Stimulated activated CD4-positive, alpha-beta T cell treated with anti-CD3 and anti-CD28 coated beads, TNF-alpha, amount 100 ng/mL, for 48 hours (primary cell): ENCODE measurements around the gene CCDC12.

Experiments
- DNase-seq, 3 donors: peaks; one replicate each; pipeline ENCODE4 v3.0.0-alpha.2; 2020; ENCODE audit warnings: low read depth in 3 of 3

The CCDC12 gene

DNA sequence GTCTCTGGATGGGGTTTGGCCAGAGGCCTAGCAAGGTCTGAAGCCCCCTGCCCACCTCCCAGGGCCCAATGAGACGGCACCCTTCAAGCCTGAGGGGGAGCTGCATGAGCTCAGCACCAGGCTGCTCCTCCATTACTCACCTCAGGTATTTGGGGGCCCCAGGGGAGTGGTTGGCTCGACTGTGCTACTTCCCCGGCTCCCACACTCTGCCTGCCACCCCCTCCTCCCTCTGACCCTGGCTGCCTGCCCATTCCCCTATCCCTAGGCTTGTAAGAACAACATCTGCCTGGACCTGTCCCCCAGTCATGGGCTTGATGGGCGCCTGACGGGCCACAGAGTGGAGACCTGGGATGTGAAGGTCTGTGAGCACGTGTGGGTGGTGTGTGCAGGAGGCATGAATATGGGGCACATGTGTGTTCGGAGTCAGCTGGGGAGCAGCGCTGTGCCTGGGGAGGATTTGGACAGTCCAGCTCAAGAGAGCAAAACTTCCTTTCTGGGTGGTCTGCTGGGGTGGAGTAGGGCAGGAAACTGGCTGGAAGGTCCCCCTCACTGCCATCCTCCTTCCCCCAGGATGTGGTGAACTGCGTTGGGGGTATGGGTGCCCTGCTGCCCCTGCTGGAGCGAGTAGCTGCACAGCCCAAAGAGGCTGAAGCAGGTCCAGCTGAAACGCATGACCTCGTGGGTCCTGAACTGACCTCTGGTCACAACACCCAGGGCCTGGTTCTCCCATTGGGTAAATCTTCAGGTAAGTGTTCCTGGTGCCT is 20.3 kb upstream of the CCDC12 start:
- no peak for DNase-seq

DNA sequence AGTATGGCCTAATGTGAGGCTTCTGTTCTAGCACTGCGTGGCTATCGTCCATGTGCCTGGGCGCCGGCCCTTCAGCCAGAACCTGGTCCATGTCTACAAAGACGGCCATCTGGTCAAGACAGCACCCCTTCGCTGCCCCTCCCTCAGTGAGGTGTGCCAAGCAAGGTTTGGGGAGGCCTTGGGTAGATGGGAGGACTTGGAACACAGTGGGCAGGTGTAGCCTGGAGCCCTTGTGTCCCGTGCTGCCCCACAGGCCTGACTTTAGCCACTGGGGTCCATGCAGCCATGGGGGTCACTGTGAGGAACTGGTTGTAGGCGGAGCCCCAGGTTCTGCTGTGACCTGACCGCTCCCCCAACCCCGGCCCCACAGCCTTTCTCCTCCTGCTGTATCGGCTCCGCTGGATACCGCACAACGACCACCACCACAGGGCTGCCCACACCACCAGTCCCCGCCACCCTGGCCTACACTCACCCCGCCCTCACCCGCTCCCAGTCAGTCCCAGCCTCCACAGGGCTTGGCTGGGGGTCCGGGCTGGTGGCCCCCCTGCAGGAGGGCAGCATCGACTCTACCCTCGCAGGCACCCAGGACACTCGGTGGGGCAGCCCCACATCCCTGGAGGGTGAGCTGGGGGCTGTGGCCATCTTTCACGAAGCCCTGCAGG is 19.5 kb upstream of the CCDC12 start:
- no peak for DNase-seq

DNA sequence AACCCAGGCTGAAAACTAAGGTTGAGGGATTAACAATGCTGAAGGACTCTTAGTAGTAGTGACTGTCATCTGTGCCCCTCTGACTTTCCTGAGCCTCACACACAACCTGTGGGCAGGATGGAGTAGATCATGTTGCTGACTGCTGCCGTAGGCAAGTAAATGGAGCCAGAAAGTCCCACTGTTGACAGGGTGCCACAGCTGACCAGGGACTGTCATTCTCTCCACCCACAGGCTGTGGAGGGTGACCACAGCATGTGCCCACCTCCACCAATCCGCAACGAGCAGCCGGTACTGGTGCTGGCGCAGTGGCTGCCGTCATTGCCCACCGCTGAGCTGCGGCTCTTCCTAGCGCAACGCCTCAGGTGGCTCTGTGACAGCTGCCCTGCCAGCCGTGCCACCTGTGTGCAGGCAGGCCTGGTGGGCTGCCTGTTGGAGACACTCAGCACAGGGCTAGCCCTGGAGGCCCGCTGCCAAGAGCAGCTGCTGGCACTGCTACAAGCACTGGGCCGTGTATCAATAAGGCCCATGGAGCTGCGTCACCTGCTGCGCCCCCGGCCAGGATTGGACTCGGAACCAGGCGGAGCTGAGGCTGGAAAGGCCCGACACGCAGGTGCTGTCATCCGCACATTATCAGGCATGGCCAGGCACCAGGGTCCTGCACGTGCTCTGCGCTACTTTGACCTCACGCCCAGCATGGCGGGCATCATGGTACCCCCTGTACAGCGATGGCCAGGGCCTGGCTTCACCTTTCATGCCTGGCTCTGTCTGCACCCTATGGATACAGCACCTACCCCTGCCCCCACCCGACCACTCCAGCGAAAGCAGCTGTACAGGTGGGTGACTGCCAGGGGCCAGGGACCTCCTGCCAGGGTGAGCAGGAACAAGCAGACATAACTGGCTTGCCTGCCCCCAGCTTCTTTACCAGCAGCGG is 18.5 kb upstream of the CCDC12 start:
- no peak for DNase-seq

DNA sequence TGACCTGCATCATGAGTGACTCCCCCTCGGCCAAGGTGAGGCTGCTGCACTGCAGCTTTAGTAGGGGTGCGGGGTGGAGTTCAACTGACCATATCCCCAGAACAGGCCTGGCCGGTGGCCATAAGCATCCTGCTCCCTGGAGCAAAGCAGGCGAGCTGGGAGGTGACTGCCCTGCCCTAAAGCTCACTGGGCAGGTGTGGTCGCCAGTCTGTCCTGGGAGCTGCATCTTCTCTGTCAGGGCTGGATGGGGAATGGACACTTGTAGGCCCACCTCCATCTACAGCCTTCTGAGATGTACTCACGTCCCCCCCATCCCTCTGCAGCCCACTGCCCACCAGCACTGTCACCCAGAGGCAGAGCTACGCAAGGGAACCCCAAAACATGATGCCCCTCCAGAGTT is 17.4 kb upstream of the CCDC12 start:
- no peak for DNase-seq

DNA sequence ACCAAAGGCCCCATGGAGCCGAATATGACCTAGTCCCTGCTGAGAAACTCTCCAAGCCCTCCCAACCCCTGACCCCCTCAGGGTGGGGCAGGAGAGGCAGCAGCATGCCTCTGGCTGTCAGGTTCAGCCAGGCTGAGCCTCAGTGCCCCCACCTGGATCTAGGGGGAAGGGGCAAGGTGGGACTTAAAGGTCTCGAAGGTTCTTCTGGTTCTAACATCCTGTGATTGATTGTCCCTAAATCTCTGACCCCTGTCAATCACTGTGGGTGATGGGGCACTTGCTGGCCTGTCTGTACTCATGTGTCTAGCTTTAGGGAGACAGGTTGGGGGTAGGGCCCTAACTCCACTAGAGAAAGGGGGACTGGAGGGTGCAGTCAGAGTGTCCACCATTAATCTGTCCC is 16.7 kb upstream of the CCDC12 start:
- DNase-seq, result no peak

DNA sequence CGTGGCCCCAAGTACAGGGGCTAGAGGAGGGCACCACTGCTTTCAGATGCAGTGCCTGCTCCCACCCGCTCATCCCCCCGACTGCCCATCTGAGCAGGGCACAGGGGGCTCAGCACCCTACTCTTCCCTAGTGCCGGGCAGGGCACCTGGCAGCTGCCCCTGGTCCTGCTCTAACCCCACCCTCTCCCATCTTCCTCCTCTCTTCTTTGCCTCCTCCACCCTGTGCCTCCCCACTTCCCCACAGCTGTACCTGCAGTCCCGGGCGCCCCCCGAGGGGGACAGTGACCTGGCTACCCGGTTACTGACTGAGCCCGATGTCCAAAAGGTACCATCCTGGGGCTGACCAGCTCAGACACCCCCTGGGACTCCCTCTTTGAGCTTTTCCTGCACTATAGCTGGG is 15.7 kb upstream of the CCDC12 start:
- no peak for DNase-seq

DNA sequence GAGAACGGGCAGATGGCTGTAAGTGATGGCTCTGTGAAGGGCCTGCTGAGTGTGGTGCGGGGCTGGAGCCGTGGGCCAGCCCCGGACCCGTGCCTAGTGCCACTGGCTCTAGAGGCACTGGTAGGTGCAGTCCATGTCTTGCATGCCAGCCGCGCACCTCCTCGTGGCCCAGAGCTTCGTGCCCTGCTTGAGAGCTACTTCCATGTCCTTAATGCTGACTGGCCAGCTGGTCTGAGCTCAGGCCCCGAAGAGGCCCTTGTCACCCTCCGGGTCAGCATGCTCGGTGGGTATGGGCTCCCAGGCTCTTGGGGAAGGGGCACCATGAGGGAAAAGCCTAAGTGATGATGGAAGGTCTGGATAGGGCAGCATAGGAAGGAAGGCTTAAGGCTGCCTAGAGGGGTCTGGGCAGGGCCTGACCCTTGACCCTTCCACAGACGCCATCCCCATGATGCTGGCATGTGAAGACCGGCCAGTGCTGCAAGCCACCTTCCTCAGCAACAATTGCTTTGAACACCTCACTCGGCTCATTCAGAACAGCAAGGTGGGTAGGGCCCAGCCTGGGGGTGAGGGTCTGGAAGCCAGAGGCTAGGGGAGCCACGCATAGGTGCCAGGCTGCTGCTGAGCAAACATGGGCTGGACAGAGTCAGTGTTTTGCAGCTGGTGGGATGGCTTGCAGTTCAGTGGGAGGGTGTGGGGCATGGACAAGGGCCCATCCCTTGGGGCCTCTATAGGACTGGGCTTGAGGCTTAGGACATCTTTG is 15.0 kb upstream of the CCDC12 start:
- DNase-seq, result no peak

DNA sequence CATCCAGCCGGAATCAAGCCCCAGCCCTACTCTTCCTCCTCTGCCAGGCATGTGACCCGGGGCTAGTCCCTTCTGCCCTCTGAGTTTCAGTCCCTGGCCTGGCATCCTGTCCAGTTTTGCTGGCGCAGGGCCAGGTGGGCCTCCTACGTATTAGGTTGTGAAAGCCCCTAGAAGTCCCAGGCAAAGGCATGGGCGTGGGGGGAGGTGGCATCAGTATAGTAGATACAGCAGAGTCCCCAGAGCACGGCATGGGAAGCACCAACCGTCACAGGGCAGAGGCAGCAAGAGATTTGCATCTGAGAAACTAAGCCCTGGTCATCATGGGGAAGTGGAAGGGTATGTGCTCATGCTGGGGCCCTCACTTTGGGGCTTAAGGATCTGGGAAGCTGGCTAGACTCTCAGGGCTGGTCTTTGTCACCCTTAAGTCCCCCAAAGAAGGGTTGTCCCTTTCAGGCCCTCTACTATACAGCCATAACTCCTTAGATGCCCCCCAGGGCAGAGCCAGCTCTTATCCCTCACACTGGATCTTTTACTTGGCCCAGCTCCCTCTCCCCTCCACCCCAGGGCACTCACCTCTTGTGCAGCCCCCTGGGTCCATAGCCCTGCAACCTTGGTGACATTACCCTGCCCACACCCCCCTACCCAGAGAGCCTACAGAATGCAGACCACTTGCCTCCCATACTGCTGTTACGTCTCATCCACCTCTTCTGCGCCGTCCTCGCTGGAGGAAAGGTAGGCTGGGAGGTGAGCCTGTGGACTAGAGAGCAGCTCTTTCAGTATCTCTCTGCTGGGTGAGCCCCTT is 14.2 kb upstream of the CCDC12 start:
- DNase-seq, result no peak

DNA sequence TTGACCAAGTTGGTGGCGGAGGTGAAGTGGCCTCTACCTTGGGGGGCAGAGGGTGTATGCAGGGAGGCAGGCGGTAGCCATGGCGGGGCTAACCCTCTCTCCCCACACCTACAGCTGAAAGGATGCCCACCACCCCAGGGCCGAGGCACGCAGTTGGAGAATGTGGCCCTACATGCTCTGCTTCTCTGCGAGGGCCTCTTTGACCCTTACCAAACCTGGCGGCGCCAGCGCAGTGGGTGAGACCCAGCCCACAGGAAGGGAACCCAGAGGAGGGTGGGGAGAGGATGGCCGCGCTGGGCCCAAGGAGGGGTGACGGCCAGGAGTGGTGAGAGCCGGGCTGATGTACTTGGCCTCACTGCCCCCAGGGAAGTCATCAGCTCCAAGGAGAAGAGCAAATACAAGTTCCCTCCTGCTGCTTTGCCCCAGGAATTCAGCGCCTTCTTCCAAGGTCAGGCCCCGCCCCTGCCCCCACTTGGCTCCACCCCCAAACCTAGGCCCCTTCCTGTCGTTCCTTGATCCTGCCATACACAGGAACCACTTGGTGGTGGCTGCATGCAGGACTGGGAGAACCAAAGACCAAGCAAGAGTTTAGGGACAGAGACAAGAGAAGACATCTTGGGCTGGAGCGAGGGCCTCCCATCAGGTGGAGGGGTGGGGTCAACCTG is 12.7 kb upstream of the CCDC12 start:
- no peak for DNase-seq

DNA sequence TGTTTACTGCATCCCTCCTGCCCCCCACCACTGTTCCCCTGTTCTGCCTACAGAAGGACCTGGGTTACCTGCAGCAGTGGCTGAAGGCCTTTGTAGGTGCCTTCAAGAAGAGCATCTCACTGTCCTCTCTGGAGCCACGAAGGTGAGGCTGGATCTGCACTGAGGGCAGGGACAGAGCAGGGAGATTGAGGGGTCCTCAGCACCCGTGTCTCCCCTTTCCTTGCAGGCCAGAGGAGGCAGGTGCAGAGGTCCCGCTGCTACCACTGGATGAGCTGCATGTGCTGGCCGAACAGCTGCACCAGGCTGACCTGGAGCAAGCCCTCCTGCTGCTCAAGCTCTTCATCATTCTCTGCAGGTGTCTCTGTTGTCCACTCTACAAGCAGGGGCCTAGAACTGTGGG is 12.1 kb upstream of the CCDC12 start:
- DNase-seq, result no peak

DNA sequence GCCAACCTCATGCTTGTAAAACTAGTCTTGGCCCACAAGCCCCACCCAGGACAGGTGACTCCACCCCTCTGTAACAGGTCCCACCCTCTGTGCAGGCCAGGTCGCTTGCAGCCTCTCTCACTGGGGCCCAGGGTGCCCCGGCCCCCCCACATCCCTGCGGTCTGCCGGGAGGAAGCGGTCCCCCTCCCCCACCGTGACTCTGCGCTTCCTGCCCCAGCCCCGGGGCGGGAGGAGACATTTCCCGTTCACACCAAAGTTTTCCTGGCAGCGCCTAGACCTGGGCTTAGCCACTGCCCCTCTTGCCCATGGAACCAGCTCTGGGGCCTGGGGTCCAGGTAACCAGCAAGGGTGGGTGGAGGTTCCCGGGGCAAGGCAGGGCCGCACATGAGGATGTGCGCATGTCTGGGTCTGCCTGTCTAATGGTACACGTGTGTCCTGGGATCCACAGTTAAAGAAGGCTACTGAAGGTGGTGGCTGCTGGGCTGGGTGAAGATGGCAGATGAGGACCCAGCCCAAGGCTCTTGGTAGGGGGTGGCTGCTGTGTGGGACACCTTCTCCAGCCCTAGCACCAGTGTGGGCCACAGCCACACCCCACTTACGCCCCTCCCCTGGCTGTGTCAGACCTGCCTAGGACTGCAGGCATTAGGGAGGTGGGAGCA is 11.3 kb upstream of the CCDC12 start:
- peak; percentile 62 to 87 (median 79) for DNase-seq

DNA sequence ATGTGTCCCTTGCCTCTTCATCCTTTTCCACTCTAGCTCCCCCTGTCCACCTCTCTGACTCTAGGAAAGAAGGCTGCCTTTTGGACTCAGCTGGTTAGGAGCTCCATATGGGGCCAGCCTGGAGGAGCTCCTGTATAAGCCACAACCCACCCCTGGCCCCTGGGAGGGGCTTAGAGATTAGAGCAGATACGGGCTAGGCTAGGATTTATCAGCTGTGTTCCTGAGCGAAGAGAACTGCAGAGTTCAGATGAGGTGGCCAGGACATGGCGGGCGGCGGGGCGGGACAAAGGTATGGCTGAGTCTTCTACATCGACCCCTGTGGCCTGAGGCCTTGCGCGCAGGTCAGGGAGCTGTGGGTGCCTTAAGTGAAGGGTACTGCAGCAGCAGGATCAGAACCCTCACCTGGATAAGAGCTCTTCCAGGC is 10.8 kb upstream of the CCDC12 start:
- DNase-seq, result no peak

DNA sequence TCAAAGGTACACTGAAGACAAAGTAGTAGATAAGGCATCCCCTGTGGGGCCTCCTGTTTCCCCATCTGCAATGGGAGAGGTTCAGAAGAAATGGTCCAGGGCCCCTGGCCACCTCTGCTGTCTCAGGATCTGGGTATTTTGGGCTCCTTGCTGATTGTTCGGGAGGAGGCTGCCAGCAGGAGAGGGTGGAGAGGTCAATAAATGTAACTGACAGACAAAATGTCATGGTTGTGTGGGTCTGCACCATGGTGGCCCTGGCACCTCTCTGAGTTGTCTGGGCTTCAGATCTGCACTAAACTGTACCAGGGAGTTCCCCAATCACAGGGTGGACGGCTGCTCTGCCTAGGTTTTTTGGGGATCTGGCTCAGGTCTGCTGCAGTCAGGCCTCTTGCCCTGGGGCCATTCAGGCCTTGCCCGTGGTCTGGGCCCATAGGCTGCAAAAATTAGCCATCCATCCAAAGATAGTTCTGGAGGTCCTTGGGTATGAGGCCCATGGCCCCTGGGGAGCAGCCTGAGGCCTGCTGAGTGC is 10.3 kb upstream of the CCDC12 start:
- DNase-seq, result no peak

DNA sequence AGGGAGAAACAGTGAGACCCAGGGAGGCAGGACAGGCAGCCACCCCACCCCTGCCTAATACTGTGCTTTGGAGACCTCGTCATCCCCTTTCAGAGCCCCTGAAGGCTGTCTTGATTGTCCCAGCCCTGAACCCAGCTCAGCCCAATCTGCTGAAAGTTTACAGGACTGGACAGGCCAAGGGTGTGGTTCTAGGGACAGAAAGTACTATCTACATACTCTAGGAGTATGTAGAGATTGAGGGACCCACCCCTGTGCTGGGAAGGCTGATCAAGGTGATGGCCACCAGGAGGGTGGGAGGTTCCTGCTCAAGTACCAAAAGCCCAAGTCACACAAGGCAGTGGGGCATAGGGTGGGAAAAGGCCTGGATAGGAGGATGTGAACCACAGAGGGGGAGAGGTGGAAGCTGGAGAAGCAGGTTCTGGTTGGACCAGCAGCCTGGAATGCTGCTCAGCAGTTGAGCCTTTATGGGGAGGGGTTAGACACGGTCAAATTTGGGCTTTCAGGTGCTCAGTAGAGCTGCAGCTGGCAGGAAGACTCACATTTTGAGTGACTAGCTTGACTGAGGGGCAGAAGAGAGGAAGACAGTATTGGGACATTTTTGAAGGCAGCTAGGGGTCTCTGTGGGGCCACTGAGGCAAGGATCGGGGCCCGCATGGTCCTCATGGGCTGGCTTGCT is 9.6 kb upstream of the CCDC12 start:
- DNase-seq, result no peak

DNA sequence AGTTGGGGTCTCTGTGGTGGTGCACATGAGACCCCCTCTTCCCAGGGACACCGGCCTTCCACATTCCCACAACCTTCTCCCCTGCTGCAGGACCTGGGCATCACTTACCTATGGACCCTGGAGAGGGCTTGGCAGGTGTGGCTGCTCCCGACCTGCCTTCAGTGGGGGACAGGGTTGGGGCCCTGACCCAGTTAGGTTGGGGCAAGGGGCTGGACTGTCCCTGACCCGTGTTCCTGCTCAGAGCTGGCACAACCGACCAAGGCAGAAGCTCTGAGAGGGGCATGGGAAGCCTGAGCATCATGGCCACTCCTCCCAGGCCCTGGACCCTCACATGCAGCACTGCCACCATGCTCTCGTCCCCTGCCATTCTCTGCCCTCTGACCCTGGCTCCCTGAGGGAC is 9.0 kb upstream of the CCDC12 start:
- no peak for DNase-seq

DNA sequence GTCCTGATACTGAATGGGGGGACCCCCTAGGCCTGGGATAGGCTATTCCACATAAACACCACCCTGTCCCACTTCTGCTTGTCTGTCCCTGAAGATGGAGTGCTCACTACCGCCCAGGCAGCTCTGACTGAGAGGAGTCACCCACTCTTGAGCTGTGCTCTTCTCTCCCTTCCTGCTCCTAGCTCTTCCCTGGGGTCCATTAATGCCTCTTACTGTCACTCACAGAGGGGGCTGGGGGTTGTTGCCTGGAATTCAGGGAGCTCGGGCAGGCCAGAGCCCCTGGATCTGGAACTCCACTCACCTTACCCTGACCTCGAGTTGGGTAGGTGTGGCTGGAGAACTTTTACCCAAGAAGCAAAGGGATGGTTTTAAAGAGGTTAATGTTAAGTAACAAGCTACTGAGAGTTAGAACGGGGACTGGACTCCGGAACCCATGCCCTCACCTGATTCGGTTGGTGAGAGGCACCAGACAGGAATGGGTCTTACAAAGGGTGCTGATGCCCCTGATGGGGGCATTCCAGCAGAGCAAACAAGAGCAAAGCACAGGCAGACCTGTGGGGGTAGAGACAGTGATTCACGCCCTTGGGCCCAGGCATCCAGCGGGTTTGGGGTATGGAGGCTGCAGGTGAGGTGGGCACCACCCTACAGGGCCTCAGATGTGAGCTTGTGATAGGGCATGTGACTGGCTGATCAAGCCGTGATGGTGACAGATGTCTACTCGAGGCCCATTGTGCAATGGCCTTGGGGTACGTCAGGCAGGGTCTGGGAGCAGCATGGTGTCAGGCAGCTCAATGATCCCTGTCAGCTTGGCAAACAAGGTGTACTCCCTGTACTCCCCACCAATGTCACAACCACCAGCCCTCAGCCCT is 8.3 kb upstream of the CCDC12 start:
- no peak for DNase-seq

DNA sequence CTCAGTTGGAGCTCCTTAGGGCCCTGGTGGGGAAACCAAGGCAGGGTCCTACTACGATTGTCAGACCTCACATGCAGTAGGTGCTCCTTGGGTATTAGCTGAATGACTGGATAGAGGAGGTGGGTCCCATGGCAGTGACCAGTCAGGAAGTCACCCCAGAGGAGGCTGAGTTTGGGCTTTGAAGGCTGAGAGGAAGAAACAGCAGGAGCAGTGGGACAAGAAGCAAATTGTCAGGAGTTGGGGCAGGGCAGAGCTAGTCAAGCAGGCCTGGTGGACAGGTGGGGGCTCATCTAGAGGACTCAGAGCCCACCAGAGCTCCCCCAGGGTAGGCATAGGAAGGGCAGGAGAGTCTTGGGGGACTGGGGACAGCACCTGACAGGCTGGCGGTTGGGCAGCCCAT is 6.0 kb upstream of the CCDC12 start:
- DNase-seq, result no peak

DNA sequence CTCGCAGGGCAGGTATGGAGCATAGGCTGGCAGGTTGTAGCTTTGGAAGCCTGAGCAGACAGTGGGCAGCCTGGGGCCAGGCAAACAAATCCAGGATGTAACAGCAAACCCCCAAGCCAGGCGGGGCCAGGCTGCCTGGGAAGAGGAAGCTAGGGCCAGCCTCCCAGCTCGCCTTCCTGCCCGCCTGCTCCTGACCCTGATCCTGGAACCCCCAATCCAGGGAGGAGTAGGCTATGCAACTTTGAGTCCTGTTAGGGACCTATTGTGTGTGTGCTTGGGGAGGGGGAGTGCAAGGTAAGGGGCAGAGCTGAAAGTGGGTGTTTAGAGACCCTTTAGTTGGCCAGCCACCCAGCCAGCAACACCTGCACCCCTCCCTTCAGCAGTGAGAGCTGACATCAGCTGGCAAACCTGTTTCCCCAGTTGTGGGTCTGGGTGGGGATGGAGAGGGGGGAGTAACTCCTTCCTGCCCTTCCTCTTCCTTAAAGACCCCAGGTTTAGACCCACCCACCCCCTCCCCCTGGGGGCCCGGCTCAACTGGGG is 5.5 kb upstream of the CCDC12 start:
- no peak for DNase-seq
